ENCODE results near the gene DDX23.

GRCh38 chr12:48857278-48857994, 5.5 kb upstream of the DDX23 start:
- TF ChIP-seq CTCF (conservative IDR thresholded peaks at IDR 0.05) (no peak), ZFX (IDR thresholded peaks at IDR 0.05) (no peak)

Measured in C4-2B (cell line).